Measurements from ENCODE around the gene HSPA4.
"Not testable (repeated sequence)": the region's sequence is repeated elsewhere in the genome, so short reads cannot be mapped to it uniquely, and the experiment has no call there.

Gene HSPA4

DNA sequence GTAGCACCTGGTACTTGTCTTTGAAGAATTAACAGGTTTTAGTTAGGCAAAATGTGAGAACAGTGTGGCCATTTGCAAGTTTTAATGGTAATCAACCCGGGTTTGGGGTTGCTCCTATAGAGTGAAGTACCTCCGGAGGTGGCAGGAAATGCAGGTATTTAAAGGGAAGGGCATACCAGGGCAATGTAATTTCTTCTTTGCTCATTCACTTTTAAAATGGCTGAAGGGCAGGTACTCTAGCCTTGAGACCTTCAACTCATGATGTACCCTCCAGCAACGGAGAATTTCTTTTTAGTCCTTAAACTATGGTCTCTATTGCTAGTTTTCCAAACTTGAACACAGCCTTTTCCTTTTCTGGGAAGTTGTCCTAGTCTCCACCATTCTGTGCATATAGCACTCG, 1.3 kb upstream of the HSPA4 start:
- DNase-seq (ENCODE audit: low read depth, low spot score): no peak

DNA sequence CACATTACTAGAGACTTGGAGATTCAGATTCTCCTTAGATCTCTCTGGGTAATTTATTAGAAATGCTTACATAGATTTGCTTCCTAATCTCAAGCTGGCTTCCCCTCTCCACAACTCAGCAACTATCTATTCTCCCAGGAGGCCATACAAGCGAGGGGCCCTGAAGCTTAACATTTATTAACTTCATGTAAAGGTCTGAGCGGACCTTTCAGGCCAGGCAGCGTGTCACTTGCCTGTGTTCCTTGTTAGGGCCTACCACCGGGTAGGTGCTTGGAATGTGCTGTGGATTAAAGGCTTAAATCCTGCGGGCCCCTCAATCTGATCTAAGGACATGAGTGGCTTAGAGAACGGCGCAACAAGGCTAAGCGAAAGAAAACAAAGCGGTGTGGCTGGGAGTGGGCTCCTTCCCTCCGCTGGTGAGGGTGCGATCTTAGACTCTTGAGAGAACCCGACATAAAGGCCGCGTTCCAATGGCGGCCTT, 712 bp upstream of the HSPA4 start:
- DNase-seq (ENCODE audit: low read depth, low spot score): no peak

GRCh38 chr5:133052317-133053175, 733 bp downstream of the HSPA4 start:
- DNase-seq (ENCODE audit: low read depth, low spot score): peak; percentile 75

- no peak for DNase-seq (ENCODE audit: low read depth, low spot score)
These were observed 1.6 kb downstream of the HSPA4 start for GRCh38 chr5:133053448-133053847.

- DNase-seq (ENCODE audit: low read depth, low spot score): no peak
These were observed 3.1 kb downstream of the HSPA4 start for GRCh38 chr5:133054697-133055471.

- DNase-seq (ENCODE audit: low read depth, low spot score): no peak
These were observed 5.1 kb downstream of the HSPA4 start for GRCh38 chr5:133056891-133057290.

- no peak for DNase-seq (ENCODE audit: low read depth, low spot score)
These were observed 7.8 kb downstream of the HSPA4 start for GRCh38 chr5:133059621-133060020.

DNA sequence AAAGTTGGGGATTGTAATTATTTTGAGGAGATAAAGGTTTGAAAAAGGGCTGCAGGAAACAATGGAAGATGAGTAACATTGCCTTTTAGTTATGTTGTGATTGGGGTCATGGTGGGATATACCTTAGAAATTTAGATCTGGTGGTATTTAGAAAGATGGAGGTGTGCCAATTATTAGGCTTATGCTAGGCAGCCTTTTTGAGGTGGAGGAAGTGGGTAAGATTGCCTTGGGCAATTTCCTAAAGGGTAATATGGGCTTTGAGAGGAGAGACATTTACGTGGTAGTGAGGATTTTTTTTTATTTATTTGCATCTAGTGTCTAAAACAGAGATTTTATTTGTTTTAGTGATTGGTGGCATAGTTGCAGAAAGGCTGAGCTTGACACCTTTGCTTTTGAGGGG, 10.5 kb downstream of the HSPA4 start:
- DNase-seq (ENCODE audit: low read depth, low spot score): no peak

DNA sequence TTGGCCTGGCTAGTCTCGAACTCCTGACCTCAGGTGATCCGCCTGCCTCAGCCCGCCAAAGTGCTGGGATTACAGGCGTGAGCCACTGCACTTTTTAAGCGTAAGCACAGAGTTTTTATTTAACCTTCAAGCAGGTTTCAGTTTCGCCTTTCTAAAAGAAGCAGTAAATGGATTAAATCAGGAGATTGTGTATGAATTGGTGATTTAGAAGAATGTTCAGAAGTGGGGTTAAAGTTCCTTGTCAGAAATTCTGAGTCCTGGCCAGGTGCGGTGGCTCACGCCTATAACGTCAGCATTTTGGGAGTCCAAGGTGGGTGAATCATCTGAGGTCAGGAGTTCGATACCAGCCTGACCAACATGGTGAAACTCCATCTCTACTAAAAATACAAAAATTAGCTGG, 12.2 kb downstream of the HSPA4 start:
- DNase-seq (ENCODE audit: low read depth, low spot score): no peak

GRCh38 chr5:133065471-133065870, 13.7 kb downstream of the HSPA4 start:
- no peak for DNase-seq (ENCODE audit: low read depth, low spot score)

DNA sequence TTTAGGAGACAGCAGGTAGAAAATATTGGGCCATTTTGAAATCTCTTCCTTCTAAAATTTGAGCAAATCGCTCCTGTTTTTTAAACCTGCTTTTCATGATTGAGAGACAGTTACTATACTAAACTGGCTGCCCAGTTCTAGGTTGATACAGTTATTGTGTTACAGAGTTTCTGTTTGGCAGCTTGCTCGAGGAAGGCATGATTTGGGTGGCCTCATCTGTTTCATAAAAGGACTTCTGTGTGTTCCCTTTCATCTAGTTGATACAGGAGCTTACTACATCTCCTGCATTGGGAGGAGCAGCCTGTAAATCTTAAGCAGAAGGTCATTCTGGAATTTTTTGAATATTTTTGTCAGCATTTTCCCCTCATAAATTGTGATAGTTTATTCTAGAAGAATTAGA, 14.2 kb downstream of the HSPA4 start:
- no peak for DNase-seq (ENCODE audit: low read depth, low spot score)

DNA sequence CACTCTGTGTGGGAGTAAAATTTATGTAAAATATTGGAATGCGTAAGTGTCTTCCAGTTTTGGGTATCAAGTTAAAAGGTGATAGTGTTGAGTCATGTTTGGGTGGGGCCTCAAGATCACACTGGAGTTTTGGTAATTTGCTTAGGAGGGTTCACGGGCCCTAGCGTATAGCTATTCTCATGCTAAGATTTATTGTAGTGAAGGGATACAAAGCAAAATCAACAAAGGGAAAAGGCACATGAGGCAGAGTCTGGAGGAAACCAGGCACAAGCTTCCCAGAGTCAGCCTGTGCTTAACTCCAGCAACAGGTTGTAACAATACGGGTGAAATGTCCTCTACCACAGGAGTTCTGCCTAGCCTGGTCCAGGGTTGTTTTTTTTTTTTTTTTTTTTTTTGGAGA, 20.2 kb downstream of the HSPA4 start:
- no peak for DNase-seq (ENCODE audit: low read depth, low spot score)

GRCh38 chr5:133075572-133076536, 24.0 kb downstream of the HSPA4 start:
- no peak for DNase-seq (ENCODE audit: low read depth, low spot score)

DNA sequence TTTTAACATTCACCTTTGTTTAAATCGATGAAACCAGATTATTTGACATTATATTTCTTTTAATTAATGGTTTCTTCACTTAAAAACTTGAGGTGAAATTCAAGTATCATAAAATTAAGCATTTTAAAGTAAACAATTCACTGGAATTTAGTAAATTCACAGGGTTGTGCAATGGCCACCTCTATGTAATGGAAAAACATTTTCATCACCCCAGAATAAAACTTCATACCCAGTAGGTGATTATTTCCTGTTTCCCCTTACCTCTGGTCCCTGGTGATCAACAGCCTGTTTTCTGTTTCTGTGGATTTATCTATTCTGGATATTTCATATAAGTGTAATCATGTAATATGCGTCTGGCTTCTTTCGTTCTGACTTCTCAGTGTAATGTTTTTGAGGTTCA, 27.2 kb downstream of the HSPA4 start:
- no peak for DNase-seq (ENCODE audit: low read depth, low spot score)

DNA sequence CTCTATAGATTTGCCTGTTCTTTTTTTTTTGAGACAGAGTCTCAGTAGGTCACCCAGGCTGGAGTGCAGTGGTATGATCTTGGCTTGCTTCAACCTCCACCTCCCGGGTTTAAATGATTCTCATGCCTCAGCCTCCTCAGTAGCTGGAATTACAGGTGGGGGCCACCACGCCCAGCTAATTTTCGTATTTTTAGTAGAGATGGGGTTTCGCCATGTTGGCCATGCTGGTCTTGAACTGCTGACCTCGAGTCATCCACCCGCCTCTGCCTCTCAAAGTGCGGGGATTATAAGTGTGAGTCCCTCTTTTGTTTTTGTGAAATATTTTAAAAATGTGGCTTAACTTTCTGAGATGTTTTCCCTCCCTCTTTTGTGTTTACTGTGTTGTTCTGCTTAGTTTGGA, 29.2 kb downstream of the HSPA4 start:
- DNase-seq (ENCODE audit: low read depth, low spot score): no peak

GRCh38 chr5:133081703-133082102, 29.9 kb downstream of the HSPA4 start:
- no peak for DNase-seq (ENCODE audit: low read depth, low spot score)

DNA sequence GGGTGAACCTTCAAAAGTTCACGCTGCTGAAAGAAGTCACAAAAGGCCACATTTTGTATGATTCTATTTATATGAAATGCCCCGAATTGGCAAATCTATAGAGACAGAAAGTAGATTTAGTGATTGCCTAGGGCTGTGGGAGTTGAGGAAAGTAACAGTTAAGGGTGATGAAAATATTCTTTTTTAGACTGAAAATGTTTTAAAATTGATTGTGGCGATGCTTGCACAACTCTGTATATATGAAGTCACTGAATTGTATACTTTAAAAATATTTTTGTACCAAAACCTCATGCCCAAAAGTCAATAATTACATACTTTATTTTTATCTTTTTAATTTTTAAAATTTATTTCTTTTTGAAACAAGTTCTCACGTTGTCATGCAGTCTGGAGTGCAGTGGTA, 30.3 kb downstream of the HSPA4 start:
- DNase-seq (ENCODE audit: low read depth, low spot score): no peak

- no peak for DNase-seq (ENCODE audit: low read depth, low spot score)
These were observed 32.1 kb downstream of the HSPA4 start for GRCh38 chr5:133083901-133084300.

- DNase-seq (ENCODE audit: low read depth, low spot score): not testable (repeated sequence)
These were observed 33.4 kb downstream of the HSPA4 start for GRCh38 chr5:133085171-133085570.

- no peak for DNase-seq (ENCODE audit: low read depth, low spot score)
These were observed 34.6 kb downstream of the HSPA4 start for GRCh38 chr5:133086366-133086875.

- no peak for DNase-seq (ENCODE audit: low read depth, low spot score)
These were observed 36.3 kb downstream of the HSPA4 start for GRCh38 chr5:133088064-133088463.
